Loucy (cell line): ENCODE results near the gene SMARCD3.

Source experiments
- H2AFZ ChIP-seq: fragments of 200-600 bp; sonication (generic); 2 replicates; pipeline ENCODE4 v1.6.0; 2016; ENCODE audit warnings: antibody characterized with exemption, mild to moderate bottlenecking, low read length, moderate library complexity
- H3F3A ChIP-seq: fragments of 200-600 bp; 2 replicates; pipeline ENCODE4 v1.6.0; 2016; ENCODE audit warnings: antibody characterized with exemption, low read depth, mild to moderate bottlenecking
- H3K27me3 ChIP-seq: fragments of 200-600 bp; sonication (generic); 2 replicates; pipeline ENCODE4 v1.6.1; 2014; ENCODE audit warnings: low read length, mild to moderate bottlenecking; ENCODE audit not compliant: insufficient read depth, poor library complexity, severe bottlenecking
- H3K36me3 ChIP-seq: fragments of 200-600 bp; sonication (generic); 2 replicates; pipeline ENCODE4 v1.6.1; 2016; ENCODE audit warnings: low read length; ENCODE audit not compliant: insufficient read depth
- H3K4me1 ChIP-seq: fragments of 200-600 bp; sonication (generic); 2 replicates; pipeline ENCODE4 v1.5.1; 2014; ENCODE audit warnings: low read length, mild to moderate bottlenecking; ENCODE audit not compliant: insufficient read depth, poor library complexity, severe bottlenecking
- H3K4me2 ChIP-seq: fragments of 200-600 bp; sonication (generic); 2 replicates; pipeline ENCODE4 v1.6.0; 2014; ENCODE audit warnings: antibody characterized with exemption, low read length, low read depth, mild to moderate bottlenecking; ENCODE audit not compliant: poor library complexity, severe bottlenecking
- H3K4me3 ChIP-seq: fragments of 200-600 bp; sonication (generic); 2 replicates; pipeline ENCODE4 v1.5.1; 2014; ENCODE audit warnings: low read length, mild to moderate bottlenecking, mixed read lengths; ENCODE audit not compliant: poor library complexity, severe bottlenecking
- H3K79me2 ChIP-seq: fragments of 200-600 bp; sonication (generic); 2 replicates; pipeline ENCODE4 v1.6.1; 2014; ENCODE audit warnings: low read length; ENCODE audit not compliant: insufficient read depth
- H3K9ac ChIP-seq: fragments of 200-600 bp; sonication (generic); 2 replicates; pipeline ENCODE4 v1.6.0; 2014; ENCODE audit warnings: mild to moderate bottlenecking, low read depth, low read length, moderate library complexity; ENCODE audit not compliant: poor library complexity, severe bottlenecking
- H3K9me2 ChIP-seq: fragments of 200-600 bp; sonication (generic); replicated peaks from 2 replicates; pipeline ENCODE4 v1.6.1; 2016; ENCODE audit warnings: low read depth, low read length, mixed read lengths
- H3K9me3 ChIP-seq: fragments of 200-600 bp; sonication (generic); 2 replicates; pipeline ENCODE4 v1.6.1; 2014; ENCODE audit warnings: mild to moderate bottlenecking, antibody characterized with exemption, low read length, low read depth; ENCODE audit not compliant: insufficient read depth
- H4K20me1 ChIP-seq: fragments of 200-600 bp; sonication (generic); 2 replicates; pipeline ENCODE4 v1.6.0; 2014; ENCODE audit warnings: antibody characterized with exemption, low read length, mild to moderate bottlenecking; ENCODE audit not compliant: insufficient read depth, poor library complexity, severe bottlenecking
- CTCF ChIP-seq: fragments of 200-600 bp; sonication (generic); conservative IDR thresholded peaks from 2 replicates; pipeline ENCODE4 v1.5.1; 2014; ENCODE audit warnings: mild to moderate bottlenecking, antibody characterized with exemption, low read length
- EZH2phosphoT487 ChIP-seq: fragments of 200-600 bp; IDR thresholded peaks from 2 replicates; pipeline ENCODE4 v1.6.1; 2018; ENCODE audit warnings: antibody characterized with exemption, mild to moderate bottlenecking, moderate library complexity, borderline replicate concordance

The SMARCD3 gene

GRCh38 chr7:151228024-151228866 lies 20.2 kb downstream of the SMARCD3 start:
- Histone ChIP-seq H3K9ac (peak overlapping the region; percentile 77), H3K79me2 (peaks cover 46% of the 10 kb centered on the region), H3K27me3 (peaks cover 5% of the 10 kb centered on the region), H3K9me2 (no peaks in the 10 kb centered on the region), H3K36me3 (peaks cover 6% of the 10 kb centered on the region; the same call in 1 of the 2 replicates), H3K4me2 (peak overlapping the region; percentile 81), H3K9me3 (no peaks in the 10 kb centered on the region), H3K4me1 (peaks cover 27% of the 10 kb centered on the region), H3K4me3 (peak overlapping the region; percentile 85), H4K20me1 (peaks cover 17% of the 10 kb centered on the region), H2AFZ (no peak overlapping the region), H3F3A (no peaks in the 10 kb centered on the region)
- no peak for TF ChIP-seq CTCF
- no peak for TF ChIP-seq EZH2phosphoT487

GRCh38 chr7:151226875-151227782 lies 21.4 kb downstream of the SMARCD3 start, which contains the start of gene ABCF2:
Gene ABCF2 (minus strand): TSS chr7:151227205. CDS start chr7:151226458, 747 bp downstream.
- TF ChIP-seq CTCF (no peak), EZH2phosphoT487 (no peak)

GRCh38 chr7:151226560-151226874 lies 22.0 kb downstream of the SMARCD3 start:
- H3K9me2 ChIP-seq = no peaks in the 10 kb centered on the region
- peak overlapping the region; percentile 95 for H3K4me2 ChIP-seq
- peak overlapping the region; percentile 65 for H2AFZ ChIP-seq
- peaks cover 21% of the 10 kb centered on the region for H3K4me1 ChIP-seq
- peaks cover 12% of the 10 kb centered on the region for H4K20me1 ChIP-seq
- H3K36me3 ChIP-seq = peaks cover 19% of the 10 kb centered on the region; the same call in 1 of the 2 replicates
- no peaks in the 10 kb centered on the region for H3K27me3 ChIP-seq
- no peak for TF ChIP-seq CTCF
- peak overlapping the region; percentile 77 for H3K9ac ChIP-seq
- no peaks in the 10 kb centered on the region for H3F3A ChIP-seq
- H3K4me3 ChIP-seq = peak overlapping the region; percentile 85
- no peaks in the 10 kb centered on the region for H3K9me3 ChIP-seq
- peaks cover 31% of the 10 kb centered on the region for H3K79me2 ChIP-seq

More at GRCh38 chr7:151226875-151227782, 21.4 kb downstream of the SMARCD3 start, which contains the start of gene ABCF2:
- H3K27me3 ChIP-seq = no peaks in the 10 kb centered on the region
- H3K9me3 ChIP-seq = no peaks in the 10 kb centered on the region
- H3F3A ChIP-seq = no peaks in the 10 kb centered on the region
- peaks cover 12% of the 10 kb centered on the region for H4K20me1 ChIP-seq
- H3K4me1 ChIP-seq = peaks cover 27% of the 10 kb centered on the region
- H2AFZ ChIP-seq = peak within 1 kb of the TSS; percentile 89
- peak within 1 kb of the TSS; percentile 85 for H3K4me3 ChIP-seq
- peak within 1 kb of the TSS; percentile 77 for H3K9ac ChIP-seq
- peaks cover 37% of the 10 kb centered on the region for H3K79me2 ChIP-seq
- H3K9me2 ChIP-seq = no peaks in the 10 kb centered on the region
- peaks cover 16% of the 10 kb centered on the region; the same call in 1 of the 2 replicates for H3K36me3 ChIP-seq
- H3K4me2 ChIP-seq = peak within 1 kb of the TSS; percentile 95
